ENCODE measurements around the gene PTPN21. TPM values are rescaled to one million over a fixed set of nuclear protein-coding genes. Genes with fewer than 3 reads are reported as not detected.

The PTPN21 gene
- total RNA-seq, 4 donors from 2014 or later: 39.5 to 76.9 (median 64.0) TPM

- DNase-seq (ENCODE audit: low spot score in 2 of 2): no peak
- TF ChIP-seq CTCF (IDR thresholded peaks at IDR 0.05): no peak
- TF ChIP-seq POLR2A (IDR thresholded peaks at IDR 0.05): no peak
- intact Hi-C loops (cut with DNase I; ENCODE audit: low total_unique reads): no loop called here
- H3K4me3 ChIP-seq (ENCODE audit: low read depth, poor library complexity, severe bottlenecking): no peak overlapping the region
- 89 to 94% methylated on average over 3 of the region's 3 CpGs for WGBS, 2 donors
These were observed 9.6 kb downstream of the PTPN21 start for GRCh38 chr14:88545256-88545655.

DNA sequence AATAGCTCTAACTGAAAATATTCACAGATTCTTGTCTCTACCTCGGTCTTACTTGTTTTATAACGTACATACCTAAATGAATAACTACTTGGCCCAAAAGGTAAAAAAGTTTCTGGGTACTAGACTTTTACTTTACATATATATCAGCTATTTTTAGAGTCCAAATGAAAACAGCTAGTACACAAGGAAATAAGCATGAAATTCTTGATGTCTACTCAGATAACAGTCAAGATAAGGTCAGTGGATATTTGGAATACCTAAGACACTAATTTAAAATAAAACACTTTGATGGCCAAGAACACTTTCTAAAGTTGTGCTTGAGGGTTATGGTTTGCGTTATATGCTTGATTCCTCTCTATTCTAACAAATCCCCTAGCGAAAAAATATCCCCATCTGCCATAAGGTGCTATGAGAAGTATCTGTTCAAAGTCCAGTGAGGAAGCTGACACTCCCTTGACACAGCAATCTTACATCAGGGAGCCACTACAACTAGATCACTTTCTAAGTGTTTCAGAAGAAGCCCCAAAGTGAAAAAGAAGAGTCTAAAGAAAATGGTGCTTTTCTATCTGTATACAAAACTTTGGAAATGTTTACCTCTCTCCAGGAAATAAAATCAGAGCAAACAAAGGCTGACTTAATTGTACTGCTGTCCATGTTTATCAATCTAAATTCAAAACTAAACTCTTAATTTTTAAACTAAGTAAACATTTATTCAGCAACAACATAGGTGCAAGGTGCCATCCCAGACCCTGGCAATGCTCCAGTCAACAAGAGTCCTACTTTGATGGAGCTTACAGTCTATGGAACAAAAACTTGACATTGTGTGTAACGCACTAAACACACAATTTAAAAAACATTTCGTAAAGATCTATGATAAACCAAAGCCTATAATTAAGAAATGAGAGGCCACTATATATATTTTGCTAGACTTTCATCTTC lies 11.7 kb downstream of the PTPN21 start:
- no peak for DNase-seq (ENCODE audit: low spot score in 2 of 2)
- H3K4me3 ChIP-seq (ENCODE audit: low read depth, poor library complexity, severe bottlenecking): no peak overlapping the region
- TF ChIP-seq CTCF (IDR thresholded peaks at IDR 0.05): no peak
- TF ChIP-seq POLR2A (IDR thresholded peaks at IDR 0.05): no peak
- intact Hi-C loops (cut with DNase I; ENCODE audit: low total_unique reads): no loop called here
- 87% methylated on average over 6 of the region's 6 CpGs for WGBS, 2 donors

- intact Hi-C loops (cut with DNase I; ENCODE audit: low total_unique reads): no loop called here
- no peak for DNase-seq (ENCODE audit: low spot score in 2 of 2)
- WGBS, 2 donors: 44 to 91% methylated on average over 1 of the region's 1 CpG
- H3K4me3 ChIP-seq (ENCODE audit: low read depth, poor library complexity, severe bottlenecking): no peak overlapping the region
- no peak for TF ChIP-seq CTCF (IDR thresholded peaks at IDR 0.05)
- no peak for TF ChIP-seq POLR2A (IDR thresholded peaks at IDR 0.05)
These were observed 13.5 kb downstream of the PTPN21 start for GRCh38 chr14:88541324-88541723.

DNA sequence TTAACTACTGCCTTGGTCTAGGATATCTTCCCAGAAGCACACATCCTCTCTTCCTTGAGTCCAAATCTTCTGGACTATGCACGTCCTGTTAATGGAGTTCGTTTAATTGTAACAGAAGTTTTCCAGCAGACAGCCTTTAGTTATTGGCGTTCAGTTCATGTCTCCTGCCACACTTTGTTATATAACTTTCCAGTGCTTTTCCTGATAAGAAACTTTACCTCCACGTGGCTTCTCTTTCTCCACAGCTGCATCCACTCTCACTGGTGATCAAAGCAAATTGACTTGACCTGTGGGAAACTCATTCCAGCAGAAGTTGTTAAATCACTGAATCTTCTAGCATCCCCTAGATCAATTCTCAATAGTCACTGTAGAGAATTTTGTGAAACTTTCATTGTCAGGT lies 19.0 kb downstream of the PTPN21 start:
- no peak overlapping the region for H3K4me3 ChIP-seq (ENCODE audit: low read depth, poor library complexity, severe bottlenecking)
- WGBS, 2 donors: 59 to 63% methylated on average over 4 of the region's 4 CpGs
- intact Hi-C loops (cut with DNase I; ENCODE audit: low total_unique reads): no loop called here
- no peak for DNase-seq (ENCODE audit: low spot score in 2 of 2)
- TF ChIP-seq CTCF (IDR thresholded peaks at IDR 0.05) (no peak), POLR2A (IDR thresholded peaks at IDR 0.05) (no peak)

GRCh38 chr14:88535149-88535548 lies 19.7 kb downstream of the PTPN21 start:
- TF ChIP-seq POLR2A (IDR thresholded peaks at IDR 0.05) (no peak), CTCF (IDR thresholded peaks at IDR 0.05) (no peak)
- intact Hi-C loops (cut with DNase I; ENCODE audit: low total_unique reads): no loop called here
- 73% methylated on average over 4 of the region's 4 CpGs for WGBS, 2 donors
- DNase-seq (ENCODE audit: low spot score in 2 of 2): no peak
- no peak overlapping the region for H3K4me3 ChIP-seq (ENCODE audit: low read depth, poor library complexity, severe bottlenecking)
